NOMO-1 treated with dmso at 0.1 percent for 144 hours (cell line): ENCODE data around the gene MAB21L1.

Experiments
- DNase-seq: peaks from one replicate; lab custom pipeline; 2025; ENCODE audit not compliant: unreplicated experiment; lab: John Stamatoyannopoulos, UW

The MAB21L1 gene

DNA sequence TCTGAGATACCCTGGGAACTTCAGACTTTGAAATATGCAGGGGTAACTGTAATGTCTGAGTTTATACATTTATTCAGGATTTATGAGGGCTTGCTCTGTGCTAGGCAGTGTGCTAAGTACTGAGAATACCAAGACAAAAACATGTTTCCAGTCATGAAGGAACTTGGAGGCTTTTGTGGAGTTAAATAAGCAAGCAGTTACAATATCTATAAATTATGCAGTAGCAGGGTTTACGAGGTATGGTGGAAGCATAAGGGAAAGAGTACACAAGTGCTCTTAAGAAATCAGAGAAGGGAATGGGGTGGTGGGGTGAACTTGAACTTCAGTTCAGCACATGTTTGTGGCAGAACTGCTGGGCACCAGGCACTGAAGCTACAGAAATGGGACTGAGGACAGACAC, 28.0 kb downstream of the MAB21L1 start:
- no peak for DNase-seq
